ENCODE measurements around the gene BIK. TPM values are rescaled to one million over a fixed set of nuclear protein-coding genes. Genes with fewer than 3 reads are reported as not detected.

Gene BIK
- total RNA-seq, 3 donors from 2014 or later (not counting 1 experiment from before 2014, with no cell fraction given): 0.28 to 1.2 TPM; not detected in 1

- Mint-ChIP-seq H3K4me3 (peak overlapping the region; percentile 76), H3K9me3 (no peaks in the 10 kb centered on the region), H3K27me3 (ENCODE audit: low read depth in 2 of 2) (peaks cover 0 to 31% of the 10 kb centered on the region in 2 donors), H3K36me3 (no peaks in the 10 kb centered on the region), H3K4me1 (peaks cover 0 to 4% of the 10 kb centered on the region in 2 donors), H3K27ac (peak overlapping the region in 1 of 2 donors; percentile 45)
- peaks cover 11% of the 10 kb centered on the region for H3K27me3 ChIP-seq (ENCODE audit: control insufficient read depth, insufficient read depth, low read length)
- H3K4me3 ChIP-seq (ENCODE audit: low read length): peak overlapping the region; percentile 37
- ATAC-seq (peak; percentile 57 to 70 (median 61)), DNase-seq (peak in 1 of 2 donors; percentile 73)
- intact Hi-C loops (cut with micrococcal nuclease): no loop called here
- no peaks in the 10 kb centered on the region for H3K36me3 ChIP-seq (ENCODE audit: control insufficient read depth, insufficient read depth, low read length)
- WGBS (ENCODE audit: insufficient coverage): 2% methylated on average over 86 of the region's 86 CpGs
- H3K27ac ChIP-seq (ENCODE audit: low read length): no peak overlapping the region
- no peaks in the 10 kb centered on the region for H3K9me3 ChIP-seq (ENCODE audit: control insufficient read depth, insufficient read depth, low read length)
- TF ChIP-seq CTCF (IDR thresholded peaks at IDR 0.05): no peak
- H3K4me1 ChIP-seq (ENCODE audit: control insufficient read depth, insufficient read depth, low read length): peaks cover 23% of the 10 kb centered on the region
These were observed 525 bp downstream of the BIK start for GRCh38 chr22:43110927-43111623.

GRCh38 chr22:43113526-43114251, 3.1 kb downstream of the BIK start:
- Mint-ChIP-seq H3K4me3 (peak overlapping the region; percentile 25), H3K9me3 (no peaks in the 10 kb centered on the region), H3K27ac (no peak overlapping the region), H3K27me3 (ENCODE audit: low read depth in 2 of 2) (peaks cover 0 to 28% of the 10 kb centered on the region in 2 donors), H3K36me3 (no peaks in the 10 kb centered on the region), H3K4me1 (peaks cover 0 to 4% of the 10 kb centered on the region in 2 donors)
- intact Hi-C loops (cut with micrococcal nuclease): no loop called here
- 61% methylated on average over 13 of the region's 13 CpGs for WGBS (ENCODE audit: insufficient coverage)
- no peak overlapping the region for H3K27ac ChIP-seq (ENCODE audit: low read length)
- no peaks in the 10 kb centered on the region for H3K9me3 ChIP-seq (ENCODE audit: control insufficient read depth, insufficient read depth, low read length)
- ATAC-seq (no peak), DNase-seq (no peak)
- peaks cover 32% of the 10 kb centered on the region for H3K4me1 ChIP-seq (ENCODE audit: control insufficient read depth, insufficient read depth, low read length)
- no peak overlapping the region for H3K4me3 ChIP-seq (ENCODE audit: low read length)
- H3K27me3 ChIP-seq (ENCODE audit: control insufficient read depth, insufficient read depth, low read length): peaks cover 11% of the 10 kb centered on the region
- no peaks in the 10 kb centered on the region for H3K36me3 ChIP-seq (ENCODE audit: control insufficient read depth, insufficient read depth, low read length)
- no peak for TF ChIP-seq CTCF (IDR thresholded peaks at IDR 0.05)

- no peaks in the 10 kb centered on the region for H3K9me3 ChIP-seq (ENCODE audit: control insufficient read depth, insufficient read depth, low read length)
- H3K27ac Mint-ChIP-seq: no peak overlapping the region
- TF ChIP-seq CTCF (IDR thresholded peaks at IDR 0.05): no peak
- H3K4me1 ChIP-seq (ENCODE audit: control insufficient read depth, insufficient read depth, low read length): peaks cover 35% of the 10 kb centered on the region
- WGBS (ENCODE audit: insufficient coverage): 73% methylated on average over 5 of the region's 5 CpGs
- no peaks in the 10 kb centered on the region for H3K36me3 ChIP-seq (ENCODE audit: control insufficient read depth, insufficient read depth, low read length)
- no peak overlapping the region for H3K4me3 ChIP-seq (ENCODE audit: low read length)
- H3K27me3 Mint-ChIP-seq (ENCODE audit: low read depth in 2 of 2): peaks cover 0 to 21% of the 10 kb centered on the region in 2 donors
- H3K4me3 Mint-ChIP-seq: no peak overlapping the region
- no peak for ATAC-seq
- DNase-seq: no peak
- no peaks in the 10 kb centered on the region for H3K36me3 Mint-ChIP-seq
- no peak overlapping the region for H3K27ac ChIP-seq (ENCODE audit: low read length)
- H3K27me3 ChIP-seq (ENCODE audit: control insufficient read depth, insufficient read depth, low read length): peaks cover 11% of the 10 kb centered on the region
- intact Hi-C loops (cut with micrococcal nuclease): no loop called here
- no peaks in the 10 kb centered on the region for H3K9me3 Mint-ChIP-seq
- peaks cover 0 to 4% of the 10 kb centered on the region in 2 donors for H3K4me1 Mint-ChIP-seq
These were observed 4.4 kb downstream of the BIK start for GRCh38 chr22:43114958-43115357.

Data from natural killer cell (primary cell).